Measurements from ENCODE around the gene APP. TPM values are rescaled to one million over a fixed set of nuclear protein-coding genes. Genes with fewer than 3 reads are reported as not detected.

Gene APP
- total and polyA plus RNA-seq, 2 of the 13 experiments (the other 11 are each of a cell fraction or from before 2014, with no cell fraction given), result 70.6 to 262 TPM

DNA sequence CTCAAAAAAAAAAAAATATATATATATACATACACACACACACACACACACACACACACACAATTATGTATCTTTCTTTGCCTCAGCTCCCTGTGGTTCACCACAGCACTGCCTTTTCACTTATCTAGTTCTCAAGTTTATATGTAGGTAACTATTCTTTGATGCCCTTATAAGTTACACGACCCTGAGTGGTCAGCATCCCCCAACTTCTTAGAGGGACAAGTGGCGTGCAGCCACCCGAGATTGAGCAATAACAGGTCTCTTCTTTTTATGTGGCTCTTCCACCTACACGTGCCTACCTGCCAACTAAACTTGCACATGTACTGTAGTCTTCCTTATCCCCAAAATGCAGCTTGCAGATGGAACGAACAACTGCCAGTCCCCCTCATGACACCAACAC is 315.0 kb downstream of the APP start:
- Histone ChIP-seq H4K20me1 (ENCODE audit: insufficient read depth, low read length) (no peaks in the 10 kb centered on the region), H3K9me3 (ENCODE audit: low read length) (no peaks in the 10 kb centered on the region), H3K79me2 (ENCODE audit: insufficient read depth, low read length) (no peaks in the 10 kb centered on the region), H3K27ac (ENCODE audit: extremely low read length, insufficient read depth, low read length) (no peak overlapping the region), H3K36me3 (replicated peaks in 1 of 2; ENCODE audit: control insufficient read depth in 1 of 2, insufficient read depth in 2 of 2, low read length in 2 of 2) (no peaks in the 10 kb centered on the region), H3K4me2 (ENCODE audit: low read depth, low read length) (no peak overlapping the region), H3K9ac (ENCODE audit: insufficient read depth, low read depth, low read length) (no peak overlapping the region), H2AFZ (ENCODE audit: low read length) (no peak overlapping the region), H3K4me3 (replicated peaks in 1 of 3; ENCODE audit: insufficient read depth in 1 of 3, low read depth in 2 of 3, low read length in 3 of 3) (no peak overlapping the region), H3K4me1 (ENCODE audit: insufficient read depth, low read length) (no peaks in the 10 kb centered on the region), H3K27me3 (ENCODE audit: control insufficient read depth in 1 of 2, insufficient read depth in 2 of 2, low read length in 2 of 2) (0 out of 5 replicates have a peak, but pooled peaks cover 0 to 4% of the 10 kb centered on the region in 2 experiments)
- ChIA-PET CTCF (ENCODE audit: low intra/inter-chr PET ratio, low total read pairs) (no interaction called here), POLR2A (no interaction called here)
- no TSS peak for BruUV-seq (replicated peaks)
- DNase-seq (ENCODE audit: low spot score), result no peak
- in situ Hi-C loops (cut with HindIII; ENCODE audit: extremely low pct_ligation_motif_present, low pct_unique_long_range_greater_than_20kb), result no loop called here
- TF ChIP-seq FOXA3 (CRISPR knock-in tag; IDR thresholded peaks at IDR 0.05), result no peak
- 0 out of 2 replicates have a peak, but pooled peaks have one; percentile 7 for TF ChIP-seq CEBPB (IDR thresholded peaks at IDR 0.05; ENCODE audit: borderline replicate concordance, low read depth, low read length)
- 4% methylated on average over 5 of the region's 5 CpGs for WGBS (ENCODE audit: low lambda C conversion rate)
- no peak for FAIRE-seq
- intact Hi-C loops (cut with micrococcal nuclease; ENCODE audit: unreplicated experiment), result no loop called here
- no peak for ATAC-seq

DNA sequence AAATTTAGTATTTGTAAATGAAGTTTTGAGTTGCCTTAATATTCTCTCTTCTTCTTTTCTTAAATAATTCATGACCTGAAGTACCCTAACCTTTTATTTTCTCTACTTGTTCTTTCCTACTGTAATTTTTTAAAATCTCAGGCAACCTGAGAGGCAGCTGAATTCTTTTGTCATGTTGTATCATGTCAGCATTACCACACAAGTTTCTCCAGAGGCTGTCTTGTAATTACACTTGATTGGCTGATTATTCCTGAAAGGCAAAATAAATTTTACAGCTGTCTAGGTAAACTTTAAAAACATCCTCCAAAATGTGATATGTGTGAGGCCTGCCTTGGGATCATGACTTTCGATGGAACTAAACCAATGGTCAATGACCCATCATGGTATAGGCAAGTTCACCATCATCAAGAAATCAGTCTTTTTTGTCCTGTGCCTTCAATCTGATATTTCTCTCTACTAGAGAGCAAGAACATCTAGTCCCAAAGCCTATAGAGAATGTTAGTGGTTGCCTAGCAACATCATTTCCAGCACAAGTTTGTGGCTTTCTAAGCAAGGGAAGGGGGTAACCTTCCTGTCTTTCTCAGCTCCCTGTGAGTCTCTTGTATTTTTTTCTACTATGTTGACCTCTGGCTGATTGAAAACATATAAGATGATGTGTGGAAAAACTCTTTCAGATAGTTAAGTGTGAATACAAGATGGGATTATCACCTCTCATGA is 320.3 kb downstream of the APP start:
- H3K79me2 ChIP-seq (ENCODE audit: insufficient read depth, low read length), result no peaks in the 10 kb centered on the region
- no peaks in the 10 kb centered on the region for H3K4me1 ChIP-seq (ENCODE audit: insufficient read depth, low read length)
- no peaks in the 10 kb centered on the region for H3K9me3 ChIP-seq (ENCODE audit: low read length)
- POLR2A ChIA-PET, result no interaction called here
- no peak overlapping the region for H3K4me2 ChIP-seq (ENCODE audit: low read depth, low read length)
- H2AFZ ChIP-seq (ENCODE audit: low read length), result no peak overlapping the region
- H3K27me3 ChIP-seq (ENCODE audit: control insufficient read depth in 1 of 2, insufficient read depth in 2 of 2, low read length in 2 of 2), result no peaks in the 10 kb centered on the region
- no peaks in the 10 kb centered on the region for H3K36me3 ChIP-seq (replicated peaks in 1 of 2; ENCODE audit: control insufficient read depth in 1 of 2, insufficient read depth in 2 of 2, low read length in 2 of 2)
- H3K27ac ChIP-seq (ENCODE audit: extremely low read length, insufficient read depth, low read length), result no peak overlapping the region
- intact Hi-C loops (cut with micrococcal nuclease; ENCODE audit: unreplicated experiment), result no loop called here
- in situ Hi-C loops (cut with HindIII; ENCODE audit: extremely low pct_ligation_motif_present, low pct_unique_long_range_greater_than_20kb), result no loop called here
- FAIRE-seq (no peak), DNase-seq (ENCODE audit: low spot score) (no peak), ATAC-seq (no peak)
- BruUV-seq (replicated peaks), result no TSS peak
- CTCF ChIA-PET (ENCODE audit: low intra/inter-chr PET ratio, low total read pairs), result no interaction called here
- H3K9ac ChIP-seq (ENCODE audit: insufficient read depth, low read depth, low read length), result no peak overlapping the region
- H4K20me1 ChIP-seq (ENCODE audit: insufficient read depth, low read length), result no peaks in the 10 kb centered on the region
- WGBS (ENCODE audit: low lambda C conversion rate), result 0% methylated on average over 1 of the region's 1 CpG
- no peak overlapping the region for H3K4me3 ChIP-seq (replicated peaks in 1 of 3; ENCODE audit: insufficient read depth in 1 of 3, low read depth in 2 of 3, low read length in 3 of 3)
- TF ChIP-seq REXO4 (CRISPR knock-in tag; IDR thresholded peaks at IDR 0.05; ENCODE audit: borderline replicate concordance) (no peak), NFE2L2 (IDR thresholded peaks at IDR 0.05; ENCODE audit: low read length) (no peak), SPEN (CRISPR knock-in tag; IDR thresholded peaks at IDR 0.05; ENCODE audit: low read depth) (no peak), ZNF30 (CRISPR knock-in tag; IDR thresholded peaks at IDR 0.05) (no peak), JARID2 (CRISPR knock-in tag; IDR thresholded peaks at IDR 0.05; ENCODE audit: insufficient replicate concordance) (no peak), NFKBIZ (CRISPR knock-in tag; IDR thresholded peaks at IDR 0.05) (no peak), ZNF782 (CRISPR knock-in tag; IDR thresholded peaks at IDR 0.05; ENCODE audit: borderline replicate concordance) (no peak), CEBPG (CRISPR knock-in tag; IDR thresholded peaks at IDR 0.05) (no peak), KDM3A (CRISPR knock-in tag; IDR thresholded peaks at IDR 0.05; ENCODE audit: low read depth) (no peak), ZBTB21 (CRISPR knock-in tag; IDR thresholded peaks at IDR 0.05) (no peak), SYNCRIP (IDR thresholded peaks at IDR 0.05; ENCODE audit: insufficient read depth, low read depth, low read length) (no peak), ZFP90 (CRISPR knock-in tag; IDR thresholded peaks at IDR 0.05; ENCODE audit: borderline replicate concordance) (no peak), CAMTA2 (CRISPR knock-in tag; IDR thresholded peaks at IDR 0.05; ENCODE audit: borderline replicate concordance) (no peak), ZNF75D (CRISPR knock-in tag; IDR thresholded peaks at IDR 0.05; ENCODE audit: borderline replicate concordance) (no peak)
- TF ChIP-seq, protein P1, sequence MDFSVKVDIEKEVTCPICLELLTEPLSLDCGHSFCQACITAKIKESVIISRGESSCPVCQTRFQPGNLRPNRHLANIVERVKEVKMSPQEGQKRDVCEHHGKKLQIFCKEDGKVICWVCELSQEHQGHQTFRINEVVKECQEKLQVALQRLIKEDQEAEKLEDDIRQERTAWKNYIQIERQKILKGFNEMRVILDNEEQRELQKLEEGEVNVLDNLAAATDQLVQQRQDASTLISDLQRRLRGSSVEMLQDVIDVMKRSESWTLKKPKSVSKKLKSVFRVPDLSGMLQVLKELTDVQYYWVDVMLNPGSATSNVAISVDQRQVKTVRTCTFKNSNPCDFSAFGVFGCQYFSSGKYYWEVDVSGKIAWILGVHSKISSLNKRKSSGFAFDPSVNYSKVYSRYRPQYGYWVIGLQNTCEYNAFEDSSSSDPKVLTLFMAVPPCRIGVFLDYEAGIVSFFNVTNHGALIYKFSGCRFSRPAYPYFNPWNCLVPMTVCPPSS (IDR thresholded peaks at IDR 0.05), result no peak
- TF ChIP-seq, protein P2, sequence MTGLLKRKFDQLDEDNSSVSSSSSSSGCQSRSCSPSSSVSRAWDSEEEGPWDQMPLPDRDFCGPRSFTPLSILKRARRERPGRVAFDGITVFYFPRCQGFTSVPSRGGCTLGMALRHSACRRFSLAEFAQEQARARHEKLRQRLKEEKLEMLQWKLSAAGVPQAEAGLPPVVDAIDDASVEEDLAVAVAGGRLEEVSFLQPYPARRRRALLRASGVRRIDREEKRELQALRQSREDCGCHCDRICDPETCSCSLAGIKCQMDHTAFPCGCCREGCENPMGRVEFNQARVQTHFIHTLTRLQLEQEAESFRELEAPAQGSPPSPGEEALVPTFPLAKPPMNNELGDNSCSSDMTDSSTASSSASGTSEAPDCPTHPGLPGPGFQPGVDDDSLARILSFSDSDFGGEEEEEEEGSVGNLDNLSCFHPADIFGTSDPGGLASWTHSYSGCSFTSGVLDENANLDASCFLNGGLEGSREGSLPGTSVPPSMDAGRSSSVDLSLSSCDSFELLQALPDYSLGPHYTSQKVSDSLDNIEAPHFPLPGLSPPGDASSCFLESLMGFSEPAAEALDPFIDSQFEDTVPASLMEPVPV (CRISPR knock-in tag; IDR thresholded peaks at IDR 0.05), result no peak

All from HepG2 (cell line).